Activated naive CD4-positive, alpha-beta T cell treated with Interleukin-2 at 50 U/mL for 16 hours (primary cell): ENCODE results near the gene TAF11L12.
"Not testable (repeated sequence)": the region's sequence is repeated elsewhere in the genome, so short reads cannot be mapped to it uniquely, and the experiment has no call there.

ENCODE experiments used
- DNase-seq: peaks from one replicate; pipeline ENCODE4 v3.0.0-alpha.2; 2020

TAF11L12 gene

DNA sequence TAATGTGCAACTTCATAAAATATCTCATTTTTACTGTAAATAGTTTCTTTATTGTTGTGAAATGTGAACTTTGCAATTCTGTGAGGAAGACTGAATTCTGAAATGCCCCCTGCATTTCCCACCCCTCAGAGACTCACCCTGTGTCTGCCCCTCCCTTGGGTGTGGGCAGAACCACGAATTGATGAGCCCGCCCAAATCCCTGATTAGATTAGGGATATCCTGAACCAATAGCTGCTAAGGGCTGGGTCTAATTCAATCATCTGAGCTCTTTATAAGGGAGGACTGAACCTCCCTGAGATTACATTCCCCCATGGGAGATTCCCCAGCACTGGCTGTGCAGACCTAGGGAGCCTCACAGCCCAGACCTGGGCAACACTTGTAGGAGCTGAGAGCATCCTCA, at the start of gene TAF11L12:
Gene TAF11L12 (plus strand): TSS at position 301 of the 400 bp plus-strand sequence.
- DNase-seq: not testable (repeated sequence)

DNA sequence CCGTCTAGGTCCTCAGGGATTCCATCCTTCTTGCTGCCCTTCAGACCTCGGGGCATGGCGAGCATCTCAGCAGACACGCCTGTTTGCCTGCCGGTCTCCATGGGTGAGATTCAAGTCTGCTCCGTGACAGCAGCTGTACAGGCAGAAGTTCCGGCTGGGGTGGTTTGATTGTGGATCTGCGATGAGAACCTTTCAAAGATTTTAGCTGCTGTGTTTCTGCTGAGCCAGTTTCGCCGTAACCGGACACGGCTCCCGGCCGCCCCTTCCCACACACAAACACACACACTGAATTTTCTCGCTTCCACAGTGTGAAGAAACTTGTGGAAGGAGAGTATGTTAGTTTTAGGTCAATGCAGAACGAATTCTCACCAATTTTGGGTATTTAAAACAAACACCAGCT, 24.5 kb upstream of the TAF11L12 start, which contains the start of gene TAF11L7:
Gene TAF11L7 (minus strand): TSS at position 101 of the 400 bp plus-strand sequence.
- not testable (repeated sequence) for DNase-seq

DNA sequence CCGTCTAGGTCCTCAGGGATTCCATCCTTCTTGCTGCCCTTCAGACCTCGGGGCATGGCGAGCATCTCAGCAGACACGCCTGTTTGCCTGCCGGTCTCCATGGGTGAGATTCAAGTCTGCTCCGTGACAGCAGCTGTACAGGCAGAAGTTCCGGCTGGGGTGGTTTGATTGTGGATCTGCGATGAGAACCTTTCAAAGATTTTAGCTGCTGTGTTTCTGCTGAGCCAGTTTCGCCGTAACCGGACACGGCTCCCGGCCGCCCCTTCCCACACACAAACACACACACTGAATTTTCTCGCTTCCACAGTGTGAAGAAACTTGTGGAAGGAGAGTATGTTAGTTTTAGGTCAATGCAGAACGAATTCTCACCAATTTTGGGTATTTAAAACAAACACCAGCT, 19.3 kb upstream of the TAF11L12 start, which contains the start of gene TAF11L8:
Gene TAF11L8 (minus strand): TSS at position 101 of the 400 bp plus-strand sequence.
- not testable (repeated sequence) for DNase-seq

DNA sequence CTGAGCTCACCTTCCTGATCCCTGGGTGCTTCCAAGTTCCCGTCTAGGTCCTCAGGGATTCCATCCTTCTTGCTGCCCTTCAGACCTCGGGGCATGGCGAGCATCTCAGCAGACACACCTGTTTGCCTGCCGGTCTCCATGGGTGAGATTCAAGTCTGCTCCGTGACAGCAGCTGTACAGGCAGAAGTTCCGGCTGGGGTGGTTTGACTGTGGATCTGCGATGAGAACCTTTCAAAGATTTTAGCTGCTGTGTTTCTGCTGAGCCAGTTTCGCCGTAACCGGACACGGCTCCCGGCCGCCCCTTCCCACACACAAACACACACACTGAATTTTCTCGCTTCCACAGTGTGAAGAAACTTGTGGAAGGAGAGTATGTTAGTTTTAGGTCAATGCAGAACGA, 15.9 kb upstream of the TAF11L12 start, which contains the start of gene TAF11L9:
Gene TAF11L9 (minus strand): TSS at position 140 of the 400 bp plus-strand sequence.
- DNase-seq: not testable (repeated sequence)

DNA sequence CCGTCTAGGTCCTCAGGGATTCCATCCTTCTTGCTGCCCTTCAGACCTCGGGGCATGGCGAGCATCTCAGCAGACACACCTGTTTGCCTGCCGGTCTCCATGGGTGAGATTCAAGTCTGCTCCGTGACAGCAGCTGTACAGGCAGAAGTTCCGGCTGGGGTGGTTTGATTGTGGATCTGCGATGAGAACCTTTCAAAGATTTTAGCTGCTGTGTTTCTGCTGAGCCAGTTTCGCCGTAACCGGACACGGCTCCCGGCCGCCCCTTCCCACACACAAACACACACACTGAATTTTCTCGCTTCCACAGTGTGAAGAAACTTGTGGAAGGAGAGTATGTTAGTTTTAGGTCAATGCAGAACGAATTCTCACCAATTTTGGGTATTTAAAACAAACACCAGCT, 12.5 kb upstream of the TAF11L12 start, which contains the start of gene TAF11L10:
Gene TAF11L10 (minus strand): TSS at position 101 of the 400 bp plus-strand sequence.
- DNase-seq: not testable (repeated sequence)

DNA sequence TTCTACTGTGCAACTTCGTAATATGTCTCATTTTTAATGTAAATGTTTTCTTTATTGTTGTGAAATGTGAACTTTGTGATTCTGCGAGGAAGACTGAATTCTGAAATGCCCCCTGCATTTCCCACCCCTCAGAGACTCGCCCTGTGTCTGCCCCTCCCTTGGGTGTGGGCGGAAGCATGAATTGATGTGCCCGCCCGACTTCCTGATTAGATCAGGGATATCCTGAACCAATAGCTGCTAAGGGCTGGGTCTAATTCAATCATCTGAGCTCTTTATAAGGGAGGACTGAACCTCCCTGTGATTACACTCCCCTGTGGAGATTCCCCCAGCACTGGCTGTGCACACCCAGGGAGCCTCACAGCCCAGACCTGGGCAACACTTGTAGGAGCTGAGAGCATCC, 6.3 kb upstream of the TAF11L12 start, which contains the start of gene TAF11L11:
Gene TAF11L11 (plus strand): TSS at position 304 of the 400 bp plus-strand sequence.
- DNase-seq: not testable (repeated sequence)

DNA sequence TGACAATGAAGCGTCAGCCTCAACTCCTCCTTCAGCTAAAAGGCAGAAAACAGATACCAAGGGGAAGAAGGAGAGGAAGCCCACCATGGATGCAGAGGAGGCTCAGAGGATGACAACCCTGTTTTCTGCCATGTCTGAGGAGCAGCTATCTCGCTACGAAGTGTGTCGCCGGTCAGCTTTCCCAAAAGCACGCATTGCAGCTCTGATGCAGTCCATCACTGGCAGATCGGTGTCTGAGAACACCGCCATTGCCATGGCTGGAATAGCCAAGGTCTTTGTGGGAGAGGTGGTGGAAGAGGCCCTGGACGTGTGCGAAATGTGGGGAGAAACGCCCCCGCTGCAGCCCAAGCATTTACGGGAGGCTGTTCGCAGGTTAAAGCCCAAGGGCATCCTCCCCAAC, 5.2 kb upstream of the TAF11L12 start:
- no peak for DNase-seq

DNA sequence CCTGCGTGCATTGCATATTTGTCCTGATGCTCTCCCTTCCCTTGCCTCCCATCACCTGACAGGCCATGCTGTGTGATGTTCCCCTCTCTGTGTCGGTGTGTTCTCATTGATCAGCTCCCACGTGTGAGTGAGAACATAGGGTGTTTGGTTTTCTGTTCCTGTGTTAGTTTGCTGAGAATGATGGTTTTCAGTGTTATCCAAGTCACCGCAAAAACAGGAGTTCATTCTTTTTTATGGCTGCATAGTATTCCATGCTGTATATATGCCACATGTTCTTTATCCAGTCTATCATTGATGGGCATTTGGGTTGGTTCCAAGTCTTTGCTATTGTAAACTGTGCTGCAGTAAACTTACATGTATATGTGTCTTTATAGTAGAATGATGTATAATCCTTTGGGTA, 2.7 kb upstream of the TAF11L12 start:
- not testable (repeated sequence) for DNase-seq

DNA sequence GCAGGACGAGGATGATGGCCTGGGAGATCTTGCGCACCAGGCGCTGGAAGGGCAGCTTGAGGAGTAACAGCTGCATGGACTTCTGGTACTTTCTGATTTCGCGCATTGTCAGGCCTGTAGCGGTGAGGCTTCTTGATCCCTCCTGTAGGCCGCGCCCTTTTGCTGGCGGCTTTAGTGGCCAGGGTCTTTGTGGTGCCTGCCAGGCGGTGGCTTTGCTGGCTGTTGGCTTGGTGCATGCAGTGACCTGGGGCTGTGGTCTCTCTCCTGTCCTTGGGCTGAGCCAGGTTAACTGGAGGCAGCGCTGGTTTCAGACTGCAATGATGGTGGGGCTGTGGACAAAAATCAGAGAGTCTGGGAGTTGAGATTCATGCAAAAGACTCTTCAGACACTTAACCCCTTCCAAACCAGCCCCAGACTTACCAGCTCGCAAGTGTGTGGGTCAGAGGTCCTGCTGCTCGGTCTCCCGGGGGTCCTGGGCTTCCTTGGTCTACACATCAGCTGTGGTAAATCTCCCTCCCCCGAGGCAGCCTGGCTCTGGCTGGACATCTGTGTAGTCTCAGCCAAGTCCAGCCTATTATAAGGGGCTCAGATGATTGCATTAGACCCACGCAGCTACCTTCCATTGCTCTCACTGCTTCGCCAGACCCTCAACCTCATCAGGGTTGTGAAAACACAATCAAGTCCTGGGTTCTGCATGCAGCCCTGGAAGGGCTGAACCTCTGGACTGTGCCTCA, 4.8 kb downstream of the TAF11L12 start:
- no peak for DNase-seq

DNA sequence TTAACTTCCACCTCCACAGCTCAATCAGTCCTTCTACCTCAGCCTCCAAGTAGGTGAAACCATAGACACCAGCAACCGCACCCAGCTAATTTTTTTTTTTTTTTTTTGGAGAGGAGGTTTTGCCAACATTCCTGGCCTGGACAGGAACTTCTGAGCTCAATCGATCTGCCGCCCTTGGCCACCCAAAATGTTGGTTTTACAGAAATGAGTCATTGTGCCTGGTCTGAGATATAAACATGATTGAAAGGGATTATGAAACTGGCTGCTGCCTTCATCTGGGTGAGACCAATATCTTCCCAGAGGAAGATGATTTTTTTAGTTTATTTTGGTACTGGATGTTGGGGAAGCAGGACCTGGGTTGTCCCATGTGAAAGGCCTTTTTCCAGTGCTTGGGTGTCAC, 9.2 kb downstream of the TAF11L12 start:
- no peak for DNase-seq

DNA sequence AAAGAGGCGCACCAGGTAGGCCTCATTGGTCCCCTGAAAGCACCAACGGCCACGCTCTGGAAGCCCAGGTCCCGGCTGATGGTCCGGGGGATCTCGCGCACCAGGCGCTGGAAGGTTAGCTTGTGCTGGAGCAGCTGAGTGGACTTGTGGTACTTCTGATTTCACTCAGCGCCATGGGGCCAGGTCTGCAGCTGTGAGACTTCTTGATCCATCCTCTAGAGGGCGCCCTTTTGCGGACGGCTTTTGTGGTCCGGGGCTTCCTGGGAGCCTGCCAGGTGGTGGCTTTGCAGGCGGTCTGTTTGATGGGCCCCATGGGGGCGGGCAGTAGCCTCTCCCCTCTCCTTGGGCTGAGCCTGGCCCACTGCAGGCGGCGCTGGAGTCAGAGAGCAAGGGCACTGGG, 10.4 kb downstream of the TAF11L12 start:
- no peak for DNase-seq

DNA sequence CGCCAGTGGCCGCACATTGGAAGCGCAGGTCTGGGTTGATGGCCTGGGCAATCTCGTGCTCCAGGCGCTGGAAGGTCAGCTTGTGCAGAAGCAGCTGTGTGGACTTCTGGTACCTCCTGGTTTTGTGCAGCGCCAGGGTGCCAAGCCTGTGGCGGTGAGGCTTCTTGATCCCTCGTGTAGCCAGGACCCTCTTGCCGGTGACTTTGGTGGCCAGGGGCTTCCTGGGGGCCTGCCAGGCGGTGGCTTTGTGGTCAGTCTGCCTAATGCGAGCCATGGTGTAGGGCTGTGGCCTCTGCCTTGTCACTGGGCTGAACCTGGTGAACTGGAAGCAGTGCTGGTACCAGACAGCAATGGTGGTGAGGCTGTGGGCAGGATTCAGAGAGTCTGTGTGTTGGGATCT, 15.5 kb downstream of the TAF11L12 start:
- DNase-seq: no peak

DNA sequence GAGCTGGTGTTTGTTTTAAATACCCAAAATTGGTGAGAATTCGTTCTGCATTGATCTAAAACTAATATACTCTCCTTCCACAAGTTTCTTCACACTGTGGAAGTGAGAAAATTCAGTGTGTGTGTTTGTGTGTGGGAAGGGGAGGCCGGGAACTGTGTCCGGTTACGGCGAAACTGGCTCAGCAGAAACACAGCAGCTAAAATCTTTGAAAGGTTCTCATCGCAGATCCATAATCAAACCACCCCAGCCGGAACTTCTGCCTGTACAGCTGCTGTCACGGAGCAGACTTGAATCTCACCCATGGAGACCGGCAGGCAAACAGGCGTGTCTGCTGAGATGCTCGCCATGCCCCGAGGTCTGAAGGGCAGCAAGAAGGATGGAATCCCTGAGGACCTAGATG, 21.6 kb downstream of the TAF11L12 start, which contains the start of gene TAF11L13:
Gene TAF11L13 (plus strand): TSS at position 301 of the 400 bp plus-strand sequence.
- DNase-seq: not testable (repeated sequence)

DNA sequence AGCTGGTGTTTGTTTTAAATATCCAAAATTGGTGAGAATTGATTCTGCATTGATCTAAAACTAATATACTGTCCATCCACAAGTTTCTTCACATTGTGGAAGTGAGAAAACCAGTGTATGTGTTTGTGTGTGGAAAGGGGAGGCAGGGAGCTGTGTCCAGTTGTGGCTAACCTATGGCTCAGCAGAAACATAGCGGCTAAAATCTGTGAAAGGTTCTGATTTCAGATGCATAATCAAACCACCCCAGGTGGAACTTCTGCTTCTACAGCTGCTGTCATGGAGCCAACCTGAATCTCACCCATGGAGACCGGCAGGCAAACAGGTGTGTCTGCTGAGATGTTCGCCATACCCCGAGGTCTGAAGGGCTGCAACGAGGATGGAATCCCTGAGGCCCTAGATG, 24.0 kb downstream of the TAF11L12 start, which contains the start of gene TAF11L14:
Gene TAF11L14 (plus strand): TSS at position 301 of the 400 bp plus-strand sequence.
- no peak for DNase-seq

DNA sequence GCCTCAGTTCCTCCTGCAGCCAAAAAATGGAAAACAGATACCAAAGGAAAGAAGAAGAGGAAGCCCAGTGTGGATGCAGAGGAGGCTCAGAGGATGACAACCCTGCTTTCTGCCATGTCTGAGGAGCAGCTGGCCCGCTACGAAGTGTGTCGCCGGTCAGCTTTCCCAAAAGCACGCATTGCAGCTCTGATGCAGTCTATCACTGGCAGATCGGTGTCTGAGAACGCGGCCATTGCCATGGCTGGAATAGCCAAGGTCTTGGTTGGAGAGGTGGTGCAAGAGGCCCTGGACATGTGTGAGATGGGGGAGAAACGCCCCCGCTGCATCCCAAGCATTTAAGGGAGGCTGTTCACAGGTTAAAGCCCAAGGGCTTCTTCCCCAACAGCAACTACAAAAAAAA, 39.0 kb downstream of the TAF11L12 start:
- DNase-seq: not testable (repeated sequence)

DNA sequence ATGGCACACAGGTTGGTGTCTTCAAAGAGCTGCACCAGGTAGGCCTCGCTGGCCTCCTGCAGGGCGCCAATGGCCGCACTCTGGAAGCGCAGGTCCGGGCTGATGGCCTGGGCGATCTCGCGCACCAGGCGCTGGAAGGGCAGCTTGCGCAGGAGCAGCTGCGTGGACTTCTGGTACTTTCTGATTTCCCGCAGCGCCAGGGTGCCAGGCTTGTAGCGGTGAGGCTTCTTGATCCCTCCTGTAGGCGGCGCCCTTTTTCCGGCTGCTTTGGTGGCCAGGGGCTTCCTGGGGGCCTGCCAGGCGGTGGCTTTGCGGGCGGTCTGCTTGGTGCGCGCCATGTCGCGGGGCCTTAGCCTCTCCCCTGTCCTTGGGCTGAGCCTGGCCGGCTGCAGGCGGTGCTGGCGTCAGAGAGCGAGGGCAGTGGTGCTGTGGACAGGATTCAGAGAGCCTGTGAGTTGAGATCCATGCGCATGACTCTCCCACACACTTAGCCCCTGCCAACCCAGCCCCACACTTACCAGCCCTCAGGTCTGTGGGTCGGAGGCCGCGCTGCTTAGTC, 45.1 kb downstream of the TAF11L12 start:
- DNase-seq: not testable (repeated sequence)

DNA sequence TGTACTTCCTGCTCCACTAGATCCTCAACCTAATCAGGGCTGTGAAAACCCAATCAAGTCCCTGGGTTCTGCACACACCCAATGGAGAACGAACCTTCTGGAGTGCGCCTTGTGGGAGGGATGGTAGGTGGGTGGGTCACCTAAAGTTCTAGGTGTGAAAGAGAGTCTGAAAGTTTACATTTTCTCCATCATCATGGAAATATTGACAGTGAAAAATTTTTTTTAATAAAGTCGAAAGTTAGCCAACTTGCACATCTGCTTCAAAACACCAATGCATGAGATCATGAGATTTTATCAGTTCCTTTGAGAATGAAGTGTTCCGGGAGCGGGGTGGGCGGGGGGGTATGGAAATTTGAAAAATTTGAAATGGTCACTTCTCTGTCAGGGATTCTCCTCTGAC, 45.7 kb downstream of the TAF11L12 start:
- DNase-seq: no peak
